GM21717 (cell line): ENCODE results near the gene SULT2B1.

ENCODE experiments used
- ATAC-seq: cut with Tn5 transposase; IDR thresholded peaks from one replicate; pipeline ENCODE4 v1.9.1; 2021; ENCODE audit warnings: mild to moderate bottlenecking, moderate library complexity; ENCODE audit not compliant: unreplicated experiment

SULT2B1 gene

DNA sequence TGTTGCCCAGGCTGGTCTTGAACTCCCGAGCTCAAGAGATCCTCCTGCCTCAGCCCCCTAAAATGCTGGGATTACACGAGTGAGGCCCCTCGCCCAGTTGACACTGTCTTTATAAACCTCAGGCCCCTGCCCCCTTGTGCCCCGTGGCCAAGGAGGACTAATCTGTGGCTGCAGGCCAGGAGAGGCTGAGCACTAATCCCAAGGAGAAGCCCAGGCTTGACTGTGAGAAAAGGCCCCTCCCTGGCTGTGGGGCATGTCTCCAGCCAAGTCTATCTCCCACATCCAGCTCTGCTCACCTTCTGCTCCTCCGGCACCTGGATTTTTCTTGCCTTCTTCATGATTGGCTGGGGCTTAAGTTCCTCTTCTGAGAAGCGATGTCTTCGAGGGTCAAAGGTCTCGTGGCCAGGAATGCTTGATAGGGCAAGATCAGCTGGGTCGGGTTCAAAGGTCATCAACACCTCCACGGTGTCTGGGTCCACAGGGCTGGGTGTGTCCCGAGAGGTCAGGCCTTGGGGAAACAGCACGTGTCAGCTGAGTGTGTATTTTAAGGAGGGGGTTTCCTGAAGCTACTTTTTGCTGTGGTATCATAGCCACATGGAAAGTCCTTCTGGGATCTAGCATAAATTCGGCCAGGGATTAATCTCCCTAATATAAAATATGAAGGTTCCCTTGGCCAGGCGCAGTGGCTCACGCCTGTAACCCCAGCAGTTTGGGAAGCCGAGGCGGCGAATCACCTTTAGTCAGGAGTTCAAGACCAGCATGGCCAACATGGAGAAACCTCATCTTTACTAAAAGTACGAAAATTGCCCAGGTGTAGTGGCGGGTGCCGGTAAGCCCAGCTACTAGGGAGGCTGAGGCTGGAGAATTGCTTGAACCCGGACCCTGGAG, 81.4 kb downstream of the SULT2B1 start:
- no peak for ATAC-seq

DNA sequence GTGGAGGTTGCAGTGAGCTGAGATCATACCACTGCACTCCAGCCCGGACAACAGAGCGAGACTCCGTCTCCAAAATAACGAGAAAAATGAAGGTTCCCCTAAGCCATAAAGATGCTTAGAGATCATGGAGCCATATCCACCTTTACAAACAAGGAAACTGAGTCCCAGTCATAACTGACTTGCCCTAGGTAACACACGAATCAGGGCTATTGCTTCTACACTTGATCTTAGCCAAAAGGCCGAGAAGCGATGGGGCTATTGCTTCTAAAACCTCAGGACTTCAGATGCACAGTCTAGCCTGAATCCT, 82.0 kb downstream of the SULT2B1 start:
- ATAC-seq: no peak

DNA sequence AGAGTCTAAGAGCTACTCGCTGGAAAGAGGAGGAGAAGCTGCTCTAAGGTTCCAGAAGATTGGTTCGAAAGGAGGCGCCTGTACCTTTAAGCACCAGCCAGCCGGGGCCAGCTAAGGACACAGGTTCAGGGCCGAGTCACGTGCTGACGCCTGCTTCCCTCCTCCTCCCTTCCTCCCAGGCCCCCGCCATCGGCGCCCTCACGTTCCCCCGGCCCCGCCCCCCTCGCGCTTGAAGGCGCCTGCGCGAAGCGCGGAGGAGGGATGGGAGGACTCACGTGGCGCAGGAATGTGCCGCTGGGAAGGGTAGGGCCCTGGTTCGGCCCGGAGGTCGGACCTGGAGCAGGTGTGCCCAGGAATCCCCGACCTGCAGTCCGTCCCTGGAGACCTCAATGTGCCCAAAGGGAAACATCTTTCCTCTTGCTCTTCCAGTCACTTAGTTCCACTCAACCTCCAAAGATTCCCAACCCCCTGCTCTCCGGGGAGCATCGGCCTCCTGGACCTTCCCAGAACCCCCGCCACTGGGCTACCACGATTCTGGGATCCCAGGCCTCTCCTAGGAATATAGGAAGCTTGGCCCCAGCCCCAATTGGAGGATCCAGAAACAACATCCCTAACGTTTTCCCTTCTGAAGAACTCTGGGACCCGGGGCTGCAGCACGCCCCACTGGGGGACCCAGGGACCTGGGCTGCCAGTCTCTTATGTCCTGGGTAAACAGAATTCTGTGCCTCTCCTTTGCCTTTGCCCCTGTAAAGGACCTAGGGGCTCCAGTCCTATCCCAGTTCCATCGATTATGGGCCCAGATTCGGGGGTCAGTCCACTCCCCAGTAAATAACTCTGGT, 82.7 kb downstream of the SULT2B1 start:
- no peak for ATAC-seq

DNA sequence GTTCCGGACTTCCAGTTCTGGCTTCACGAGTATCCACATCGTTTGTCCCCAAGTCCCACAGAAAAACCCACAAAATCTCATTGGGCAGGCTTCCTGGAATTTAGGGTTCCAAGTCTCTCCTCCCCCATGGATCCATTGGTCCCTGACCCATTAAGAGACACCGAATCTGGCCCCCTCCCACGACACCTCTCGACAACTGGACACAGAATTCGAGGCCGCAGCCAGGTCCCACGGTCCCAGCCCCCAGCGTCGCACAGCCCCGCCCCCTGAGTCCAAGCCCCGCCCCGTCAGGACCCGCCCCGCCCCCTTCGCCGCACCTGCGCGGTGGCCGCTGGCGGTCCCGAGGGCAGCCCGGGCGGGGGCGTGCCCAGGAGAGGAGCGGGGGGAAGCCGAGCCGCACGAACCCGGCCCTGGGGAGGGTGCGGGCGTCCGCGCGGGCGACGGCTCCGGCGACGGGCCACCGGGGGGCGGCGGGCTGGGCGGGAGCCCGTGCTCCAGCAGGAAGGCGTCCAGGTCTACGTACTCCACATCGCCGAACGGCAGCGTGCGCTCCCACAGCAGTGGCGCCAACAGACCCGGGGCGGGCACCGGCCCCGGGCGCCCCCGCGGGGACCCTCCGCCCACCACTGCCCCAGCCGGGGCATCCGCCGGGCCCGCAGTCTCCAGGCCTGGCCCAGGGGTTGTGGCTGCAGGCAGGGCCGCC, 83.4 kb downstream of the SULT2B1 start:
- ATAC-seq: no peak

DNA sequence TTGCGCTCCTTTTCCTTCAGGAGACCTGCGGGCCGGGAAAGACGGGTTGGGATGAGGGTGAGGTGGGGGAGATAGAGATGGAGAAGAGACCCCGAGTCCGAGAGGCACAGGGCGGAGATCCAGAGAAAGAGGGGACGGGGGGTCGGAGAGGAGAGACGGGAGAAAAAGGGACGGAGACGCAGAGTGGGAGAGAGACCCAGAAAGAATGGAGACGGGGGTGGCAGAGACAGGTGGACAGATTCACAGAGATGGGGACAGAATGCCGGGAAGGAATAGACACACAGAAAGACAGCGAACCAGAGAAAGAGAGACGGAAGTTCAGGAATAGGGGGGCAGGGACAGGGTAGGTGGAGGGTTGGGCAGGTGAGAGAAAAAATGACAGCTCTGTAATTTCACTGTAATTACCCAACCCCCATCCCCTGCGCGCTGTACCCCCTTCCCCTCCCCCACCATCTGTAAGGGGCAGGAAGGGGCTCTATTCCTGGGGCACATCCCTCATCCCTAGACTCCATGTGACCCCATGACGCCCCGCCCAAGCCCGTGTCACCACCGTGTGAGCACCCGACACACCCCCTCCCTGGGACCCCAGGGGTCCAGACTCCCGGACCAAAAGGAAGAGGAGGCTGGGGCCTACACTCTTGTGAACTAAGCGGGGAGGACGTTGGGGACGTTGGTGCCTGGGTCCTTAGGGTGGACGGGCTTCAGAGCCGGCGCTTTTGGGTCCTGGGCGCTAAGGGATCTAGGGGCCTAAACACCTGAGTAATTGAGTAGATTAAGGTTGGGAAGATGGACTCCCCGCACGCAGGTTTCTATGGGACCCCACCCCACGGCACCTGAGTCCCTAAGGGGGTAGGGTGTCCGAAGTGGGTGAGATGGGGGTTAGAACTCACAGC, 84.2 kb downstream of the SULT2B1 start:
- no peak for ATAC-seq

DNA sequence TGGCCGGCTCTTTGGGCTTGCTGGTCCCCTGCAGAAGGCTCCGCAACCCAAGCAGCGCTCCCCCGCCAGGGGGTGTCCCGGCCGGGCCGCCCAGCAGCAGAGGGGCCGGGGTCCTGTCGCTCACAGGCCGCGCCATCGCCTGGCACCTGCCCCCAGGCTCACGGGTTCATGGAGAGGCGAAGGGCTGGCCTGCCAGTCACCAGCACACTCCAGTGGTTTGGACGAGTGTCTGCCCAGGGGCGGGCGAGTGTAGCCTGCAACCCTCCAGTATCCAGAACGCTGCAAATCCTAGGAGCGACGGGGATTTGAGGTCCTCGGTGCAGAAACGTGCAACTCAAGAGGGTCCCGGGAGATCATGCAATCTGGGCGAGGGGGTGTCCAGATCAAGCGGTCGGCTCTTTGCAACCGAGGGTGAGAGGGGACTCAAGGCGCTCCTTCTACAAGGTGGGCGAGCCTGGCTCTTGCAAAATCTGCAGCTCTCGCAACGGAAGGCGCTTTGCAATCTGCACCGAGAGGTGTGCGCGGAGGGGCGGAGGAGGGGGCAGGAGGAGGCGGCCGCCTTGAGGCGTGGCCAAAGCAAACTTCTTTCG, 85.0 kb downstream of the SULT2B1 start, which contains the start of gene DBP:
Gene DBP, minus strand, starts transcription at position 521 of the 590 bp plus-strand sequence. Its CDS starts 385 bp downstream, at position 136.
- ATAC-seq: peak; percentile 0

DNA sequence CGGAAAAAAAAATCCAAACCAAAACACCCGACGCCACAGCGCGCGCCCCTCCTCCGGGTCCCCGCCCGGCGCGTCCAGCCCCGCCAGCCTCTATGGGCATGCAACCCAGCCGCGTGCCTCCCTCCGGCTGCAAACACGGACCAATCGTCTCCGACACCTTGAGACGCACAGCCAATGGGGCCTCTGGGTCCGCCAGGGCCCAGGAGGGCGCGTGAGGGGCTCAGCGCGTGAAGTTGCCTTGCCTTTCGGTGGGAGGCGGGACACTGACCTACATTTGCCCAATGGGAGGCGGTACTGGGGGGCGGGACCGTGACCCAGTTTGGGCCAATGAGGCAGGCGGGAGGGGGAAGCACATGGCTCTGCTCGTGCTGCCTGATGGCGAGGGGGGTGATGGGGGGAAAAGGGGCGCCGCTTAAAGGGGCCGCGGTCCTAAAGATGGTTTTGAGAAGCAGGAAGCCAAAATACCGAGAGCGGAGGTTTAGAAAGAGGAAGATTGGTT, 85.5 kb downstream of the SULT2B1 start:
- ATAC-seq: peak; percentile 53

DNA sequence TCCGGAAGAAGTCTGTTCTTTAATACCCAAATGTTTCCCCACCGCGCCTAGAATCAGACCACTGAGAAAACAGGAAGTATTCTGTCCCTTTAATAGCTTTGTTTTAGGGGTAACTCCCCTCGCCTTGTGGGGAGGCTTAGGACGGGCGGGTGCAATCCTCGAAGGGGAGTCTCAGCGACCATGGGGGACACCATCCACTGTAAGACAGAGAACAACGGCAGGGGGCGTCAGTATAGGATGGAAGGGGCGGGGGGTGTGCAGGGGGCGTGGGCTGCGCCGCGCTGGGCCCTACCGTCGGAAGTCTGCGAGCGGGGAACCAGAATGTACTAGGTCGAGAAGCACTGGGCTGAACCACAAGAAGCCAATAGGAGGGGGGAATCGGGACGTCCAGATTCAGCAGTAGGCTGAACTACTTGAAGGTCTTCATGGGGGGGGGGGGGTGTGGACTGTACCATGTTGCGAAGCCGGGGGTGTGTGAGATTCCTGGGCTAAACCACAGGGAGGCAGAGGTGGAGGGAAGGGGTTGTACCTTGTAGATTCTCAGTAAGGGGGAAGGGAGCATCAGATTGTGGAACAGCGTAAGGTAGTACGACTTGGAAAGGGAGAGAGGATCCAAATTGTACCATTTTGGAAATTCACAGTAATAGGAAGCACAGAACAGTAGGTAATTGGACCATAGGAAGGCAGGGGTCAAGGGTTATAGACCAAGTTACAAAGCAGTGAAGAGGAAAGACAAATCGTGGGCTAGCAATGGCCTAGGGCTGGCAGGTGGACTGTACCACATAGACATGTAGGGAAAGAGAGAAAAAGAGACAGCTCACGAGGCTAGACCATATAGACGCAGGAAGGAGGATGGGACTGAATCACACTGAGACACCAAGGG, 86.2 kb downstream of the SULT2B1 start:
- peak; percentile 5 for ATAC-seq

DNA sequence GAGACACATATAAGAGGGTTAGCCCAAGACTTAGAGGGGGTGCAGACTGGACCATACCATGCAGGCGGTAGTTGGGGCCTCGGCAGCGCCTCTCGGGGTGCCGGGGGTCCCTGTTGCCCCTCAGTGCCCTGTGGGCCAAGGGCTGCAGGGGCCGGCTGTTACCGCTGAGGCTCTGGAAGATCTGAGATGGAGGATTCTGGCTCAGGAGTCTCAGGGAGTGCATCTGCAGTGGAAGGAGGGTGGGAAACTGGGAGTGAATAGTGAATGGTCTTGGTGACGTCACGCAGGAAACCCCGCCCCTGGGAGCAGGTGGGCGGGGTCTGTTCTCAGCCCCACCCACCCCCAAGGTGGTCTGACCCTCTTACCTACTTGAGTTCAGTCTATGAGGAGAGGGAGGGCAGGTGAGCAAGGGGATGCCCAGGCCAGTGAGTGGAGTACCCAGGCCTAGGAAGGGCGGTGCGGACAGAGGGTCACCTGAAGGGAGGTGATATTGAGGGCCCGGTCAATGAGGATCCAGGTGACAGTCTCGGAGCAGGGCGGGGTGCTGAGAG, 86.9 kb downstream of the SULT2B1 start:
- ATAC-seq: no peak

DNA sequence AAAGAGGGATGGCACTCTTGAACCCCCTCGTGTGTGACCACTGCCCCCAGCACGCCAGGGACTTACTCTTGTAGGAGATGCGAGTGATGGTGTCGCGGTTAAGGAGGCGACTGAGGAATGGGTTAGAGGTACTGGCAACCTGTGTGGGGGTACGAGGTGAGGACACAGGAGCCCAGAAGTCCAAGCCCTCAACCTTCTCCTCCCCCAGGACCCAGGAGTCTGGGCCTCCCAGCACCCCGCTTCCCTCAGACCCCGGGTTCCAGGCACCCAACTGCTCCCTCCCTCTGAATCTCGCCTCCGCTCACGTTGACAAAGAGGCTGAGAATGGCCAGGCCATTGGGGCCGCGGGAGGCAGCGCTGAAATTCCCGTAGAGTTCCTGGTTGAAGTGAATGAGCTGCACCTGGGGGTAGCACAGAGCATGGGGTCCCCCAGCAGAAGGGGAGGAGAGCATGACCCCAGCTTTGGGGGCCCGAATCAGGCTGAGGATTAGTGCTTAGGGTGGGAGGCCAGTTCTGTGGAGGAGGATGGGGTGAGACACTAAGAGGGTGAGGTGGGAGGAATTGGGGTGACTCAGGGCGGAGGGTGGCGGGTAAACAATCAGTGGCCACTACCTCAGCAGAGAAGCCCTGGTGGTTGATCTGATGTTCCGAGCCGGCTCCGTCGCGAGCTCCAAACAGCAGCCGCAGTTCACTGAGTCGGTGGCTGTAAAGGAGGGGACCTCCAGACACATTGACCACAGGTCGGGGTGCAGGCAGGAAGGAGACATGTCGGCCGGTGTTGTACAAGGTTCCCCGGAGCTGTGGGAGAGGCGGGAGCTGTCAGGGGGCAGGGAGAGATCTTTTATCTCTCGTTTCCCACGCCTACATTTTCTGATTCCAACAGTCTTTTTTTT, 87.8 kb downstream of the SULT2B1 start:
- no peak for ATAC-seq

DNA sequence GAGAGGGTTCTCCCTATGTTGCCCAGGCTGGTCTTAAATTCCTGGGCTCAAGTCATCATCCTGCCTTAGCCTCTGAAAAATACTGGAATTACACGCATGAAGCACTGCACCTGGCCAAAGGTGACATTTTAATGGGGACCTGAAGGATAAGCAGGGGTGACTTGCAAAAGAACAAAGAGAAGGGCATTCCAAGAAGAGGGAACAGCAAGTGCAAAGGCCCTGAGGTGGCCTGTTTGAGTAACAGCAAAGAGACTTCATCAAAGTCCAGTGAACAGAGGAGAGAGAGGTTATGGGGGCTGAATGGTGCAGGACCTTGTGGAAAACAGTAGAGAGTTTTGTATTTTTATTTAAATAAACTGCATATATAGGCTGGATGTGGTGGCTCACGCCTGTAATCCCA, 89.9 kb downstream of the SULT2B1 start:
- no peak for ATAC-seq

DNA sequence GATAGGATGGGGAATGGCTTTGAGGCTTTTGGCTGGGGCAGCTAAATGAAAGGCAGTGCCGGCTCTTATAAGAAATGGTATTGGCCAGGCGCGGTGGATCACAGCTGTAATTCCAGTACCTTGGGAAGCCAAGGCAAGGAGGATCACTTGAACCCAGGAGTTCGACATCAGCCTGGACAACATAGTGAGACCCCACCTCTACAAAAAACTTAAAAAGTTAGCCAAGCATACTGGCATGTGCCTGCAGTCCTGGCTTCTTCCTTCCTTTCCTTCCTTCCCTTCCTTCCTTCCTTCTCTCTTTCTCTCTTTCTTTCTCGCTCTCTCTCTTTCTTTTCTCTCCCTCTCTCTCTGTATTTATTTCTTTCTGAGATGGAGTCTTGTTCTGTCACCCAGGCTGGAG, 90.9 kb downstream of the SULT2B1 start:
- ATAC-seq: no peak

DNA sequence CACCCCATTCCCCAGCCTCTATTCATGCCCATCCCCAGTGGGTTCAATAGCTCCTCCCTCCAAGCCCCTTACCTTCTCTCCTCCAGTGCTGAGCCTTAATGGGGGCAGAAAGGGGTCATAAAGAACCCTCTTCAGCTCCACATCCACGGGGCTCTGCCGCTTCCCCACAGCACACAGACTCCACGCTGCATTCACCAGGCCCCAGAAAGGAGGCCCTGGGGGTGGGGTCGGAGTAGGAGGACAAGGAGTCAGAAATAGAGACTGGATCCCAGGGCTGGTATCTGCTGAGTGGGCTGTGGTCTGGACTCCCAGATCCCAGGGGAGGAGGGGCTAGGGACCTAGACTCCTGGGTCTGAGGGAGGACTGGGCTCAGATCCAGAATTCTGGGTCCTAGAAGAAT, 92.4 kb downstream of the SULT2B1 start:
- no peak for ATAC-seq

DNA sequence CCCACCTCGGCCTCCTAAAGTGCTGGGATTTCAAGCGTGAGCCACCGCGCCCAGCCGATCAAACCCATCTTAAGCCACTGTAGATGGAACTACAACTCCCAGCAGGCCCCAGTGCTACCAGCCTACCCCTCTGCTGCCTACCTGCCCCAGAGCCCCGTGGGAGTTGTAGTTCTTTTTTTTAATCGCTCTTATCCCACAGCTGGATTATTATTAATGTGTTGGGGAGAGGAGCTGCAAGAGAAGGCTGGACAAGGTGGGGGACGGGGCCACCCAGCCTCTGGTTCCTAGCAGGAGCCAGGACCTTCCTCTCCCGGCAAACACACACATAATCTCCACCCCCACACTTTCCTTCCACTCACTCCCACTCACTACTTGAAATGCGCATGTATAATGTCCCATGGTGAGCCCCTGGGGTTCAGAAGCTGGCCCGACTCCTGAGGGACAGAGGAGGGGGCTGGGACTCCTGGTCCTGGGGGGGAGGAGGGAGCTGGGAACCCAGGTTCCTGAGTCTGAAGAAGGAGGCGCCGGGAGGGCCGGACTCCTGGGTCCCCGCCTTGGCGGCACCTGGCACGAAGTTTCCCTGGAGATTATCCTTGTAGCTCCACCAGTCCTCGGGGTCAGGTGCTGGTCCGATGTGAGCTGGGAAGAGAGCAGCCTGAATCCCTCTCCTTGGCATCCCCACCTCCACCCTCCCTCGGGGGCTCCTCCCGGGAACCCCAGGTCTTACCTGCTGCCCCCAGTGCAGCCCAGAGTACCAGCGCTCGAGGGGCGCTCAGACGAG, 93.1 kb downstream of the SULT2B1 start:
- no peak for ATAC-seq

DNA sequence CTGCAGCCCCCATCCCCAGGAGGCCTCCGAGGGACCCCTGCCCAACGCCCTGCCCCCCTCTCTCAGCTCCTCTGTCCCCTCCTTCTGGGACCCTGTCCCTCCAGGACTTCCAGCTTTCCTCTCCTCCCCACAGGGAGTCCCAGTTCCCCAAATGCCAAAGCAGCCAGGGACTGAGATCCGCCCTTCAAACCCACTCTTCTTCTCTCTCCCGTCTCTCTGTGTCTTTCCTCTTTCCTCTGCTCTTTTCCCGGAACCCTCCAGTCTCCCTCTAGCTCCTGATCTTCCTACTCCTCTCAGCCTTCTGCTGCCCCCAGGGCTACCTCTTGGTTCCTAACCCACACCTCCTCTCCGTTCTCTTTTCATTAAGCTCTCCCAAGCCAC, 93.6 kb downstream of the SULT2B1 start:
- no peak for ATAC-seq

DNA sequence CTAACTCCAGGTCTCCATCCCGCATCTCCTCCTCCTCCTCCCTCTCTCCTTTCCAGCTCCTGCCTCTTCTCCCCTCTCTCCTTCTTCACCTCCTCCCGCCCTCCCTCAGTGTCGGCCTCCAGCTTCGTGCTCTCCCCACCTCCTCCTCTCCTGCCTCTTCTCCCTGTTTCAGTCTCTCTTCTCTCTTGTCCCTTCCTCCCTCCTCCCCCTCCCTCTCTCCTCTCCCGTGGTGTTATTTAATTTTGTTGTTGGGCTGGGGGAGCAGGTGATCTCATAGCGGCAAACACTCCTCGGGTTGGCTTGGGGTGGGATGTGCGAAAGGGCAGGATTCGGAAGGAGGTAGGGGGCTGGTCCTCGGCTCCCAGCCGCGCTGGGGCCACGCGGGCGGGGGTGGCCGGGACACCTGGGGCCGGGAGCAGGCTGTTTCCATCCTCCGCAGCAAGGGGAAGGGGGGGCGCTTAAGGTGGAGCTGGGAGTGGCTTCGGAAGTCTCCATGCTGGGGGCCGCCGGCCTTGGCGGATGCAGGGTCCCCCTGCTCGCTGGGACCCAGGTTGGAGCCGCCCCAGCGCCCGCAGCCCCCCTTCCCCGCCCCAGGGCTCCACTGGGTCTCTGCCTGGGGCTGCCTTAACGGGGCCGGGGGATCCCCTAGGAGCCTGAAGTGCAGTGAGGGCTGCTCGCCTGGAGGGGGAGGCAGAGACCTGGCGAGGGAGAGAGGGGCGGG, 94.2 kb downstream of the SULT2B1 start, which contains the start of gene CA11:
Gene CA11, minus strand, starts transcription at position 187 of the 721 bp plus-strand sequence. CDS start 555 bp downstream, outside the sequence.
- peak; percentile 52 for ATAC-seq
